A549 (cell line): ENCODE measurements around the gene RPS24. TPM values are rescaled to one million over a fixed set of nuclear protein-coding genes. Genes with fewer than 3 reads are reported as not detected.

ENCODE experiments used
- ATAC-seq, 2 experiments: fragments of 200-7000 bp in 1 of 2; fragments of >200 bp in 1 of 2; cut with Nextera tagmentation in 1 of 2; cut with Tn5 transposase in 1 of 2; 3 replicates each; pipeline versions ENCODE4 v1.8.0 to v1.9.1; 2018 to 2020; ENCODE audit warnings: mild to moderate bottlenecking in 1 of 2, moderate library complexity in 1 of 2
- CTCF ChIA-PET: fragments of 300-600 bp; sonication (Branson Sonifier 250); formaldehyde crosslinking; extraction: SDS; loops from one replicate; lab custom pipeline; 2021; ENCODE audit warnings: antibody characterized with exemption, inconsistent platforms; lab: Yijun Ruan, JAX
- POLR2A ChIA-PET: fragments of 350-600 bp; formaldehyde crosslinking; extraction: SDS; loops from one replicate; lab custom pipeline; 2021; ENCODE audit warnings: antibody characterized with exemption, inconsistent platforms; lab: Yijun Ruan, JAX
- DNase-seq, 2 experiments: peaks; one replicate each; pipeline versions ENCODE4 v3.0.0 to v3.0.0-alpha.2; 2011 to 2016; ENCODE audit warnings: low read depth in 1 of 2, low spot score in 1 of 2
- FAIRE-seq: peaks from 2 replicates; lab custom pipeline; 2011; peaks lifted over from hg19 to GRCh38; lab: Jason Lieb, UNC
- H3K27ac ChIP-seq, 2 experiments: fragments of >200 bp; sonication (Bioruptor Twin); formaldehyde crosslinking; 3 replicates each; pipeline ENCODE4 v1.5.1; 2016 to 2017
- H3K4me1 ChIP-seq: fragments of >200 bp; sonication (Bioruptor Twin); formaldehyde crosslinking; 3 replicates; pipeline ENCODE4 v1.6.1; 2016
- H3K4me2 ChIP-seq: fragments of >200 bp; sonication (Bioruptor Twin); formaldehyde crosslinking; 3 replicates; pipeline ENCODE4 v1.6.1; 2016
- H3K4me3 ChIP-seq: fragments of >200 bp; sonication (Bioruptor Twin); formaldehyde crosslinking; 3 replicates; pipeline ENCODE4 v1.5.1; 2016
- H3K9me3 ChIP-seq: fragments of >200 bp; sonication (Bioruptor Twin); formaldehyde crosslinking; 3 replicates; pipeline ENCODE4 v1.6.1; 2016
- BHLHE40 ChIP-seq: IDR thresholded peaks from 2 replicates; pipeline ENCODE4 v1.6.1; 2012; ENCODE audit warnings: low read depth, low read length, inconsistent platforms
- CHD2 ChIP-seq: fragments of 150-350 bp; IDR thresholded peaks from 2 replicates; pipeline ENCODE4 v1.6.1; 2014; ENCODE audit warnings: low read length; ENCODE audit not compliant: partially characterized antibody
- EHMT2 ChIP-seq: fragments of 200-600 bp; sonication (generic); IDR thresholded peaks from 2 replicates; pipeline ENCODE4 v1.6.1; 2016; ENCODE audit warnings: antibody characterized with exemption, low read depth, mild to moderate bottlenecking, moderate library complexity
- EP300 ChIP-seq, 2 experiments: fragments of >200 bp; sonication (Bioruptor Twin); formaldehyde crosslinking; IDR thresholded peaks; 2 replicates in 1 of 2; 3 replicates in 1 of 2; pipeline ENCODE4 v1.6.1; 2016 to 2017
- ESRRA ChIP-seq: fragments of 150-350 bp; IDR thresholded peaks from 2 replicates; pipeline ENCODE4 v1.6.1; 2014; ENCODE audit warnings: mild to moderate bottlenecking, low read length, borderline replicate concordance
- FOSB ChIP-seq: fragments of 250-450 bp; sonication (Bioruptor Pico); IDR thresholded peaks from 2 replicates; pipeline ENCODE4 v1.5.0; 2020; ENCODE audit warnings: mild to moderate bottlenecking, moderate library complexity
- GATA3 ChIP-seq: IDR thresholded peaks from 2 replicates; pipeline ENCODE4 v1.6.1; 2012; ENCODE audit warnings: borderline replicate concordance
- JUN ChIP-seq, 2 experiments: fragments of >200 bp; sonication (Bioruptor Twin); formaldehyde crosslinking; IDR thresholded peaks; 2 replicates in 1 of 2; 3 replicates in 1 of 2; pipeline ENCODE4 v1.6.1; 2016 to 2017
- KDM1A ChIP-seq: fragments of 200-600 bp; sonication (generic); IDR thresholded peaks from 2 replicates; pipeline ENCODE4 v1.6.1; 2016; ENCODE audit warnings: low read depth, mild to moderate bottlenecking
- KDM5A ChIP-seq: fragments of 200-600 bp; sonication (generic); IDR thresholded peaks from 2 replicates; pipeline ENCODE4 v1.6.1; 2016; ENCODE audit warnings: antibody characterized with exemption, mild to moderate bottlenecking
- MAZ ChIP-seq: fragments of 150-350 bp; IDR thresholded peaks from 2 replicates; pipeline ENCODE4 v1.6.1; 2014; ENCODE audit warnings: antibody characterized with exemption, low read depth, low read length, borderline replicate concordance
- PHF8 ChIP-seq: fragments of 200-600 bp; sonication (generic); IDR thresholded peaks from 2 replicates; pipeline ENCODE4 v1.6.1; 2016; ENCODE audit warnings: low read depth, mild to moderate bottlenecking, antibody characterized with exemption, moderate library complexity, borderline replicate concordance
- POLR2A ChIP-seq: IDR thresholded peaks from 2 replicates; pipeline ENCODE4 v1.6.1; 2012; ENCODE audit warnings: mild to moderate bottlenecking, low read length
- RAD21 ChIP-seq, 2 experiments: fragments of >200 bp in 1 of 2; sonication (Bioruptor Twin) in 1 of 2; formaldehyde crosslinking in 1 of 2; IDR thresholded peaks in 1 of 2; conservative IDR thresholded peaks in 1 of 2; 2 replicates in 1 of 2; 3 replicates in 1 of 2; pipeline ENCODE4 v1.6.1; 2012 to 2018; ENCODE audit warnings: inconsistent platforms in 1 of 2
- RARB ChIP-seq: fragments of 250-450 bp; sonication (Bioruptor Pico); IDR thresholded peaks from 2 replicates; pipeline ENCODE4 v1.8.0; 2021; ENCODE audit warnings: mild to moderate bottlenecking, moderate library complexity
- RCOR1 ChIP-seq: fragments of 150-350 bp; IDR thresholded peaks from 2 replicates; pipeline ENCODE4 v1.6.1; 2014; ENCODE audit warnings: antibody characterized with exemption, low read length, low read depth
- RFX5 ChIP-seq: fragments of 450-650 bp; IDR thresholded peaks from 2 replicates; pipeline ENCODE4 v1.7.1; 2014; ENCODE audit warnings: antibody characterized with exemption, mild to moderate bottlenecking, moderate library complexity
- SMC3 ChIP-seq: fragments of >200 bp; sonication (Bioruptor Twin); formaldehyde crosslinking; IDR thresholded peaks from 3 replicates; pipeline ENCODE4 v1.6.1; 2018; ENCODE audit warnings: inconsistent platforms
- TFCP2L1 ChIP-seq: fragments of 250-450 bp; sonication (Bioruptor Pico); IDR thresholded peaks from 2 replicates; pipeline ENCODE4 v1.5.0; 2021; ENCODE audit warnings: mild to moderate bottlenecking
- ZC3H11A ChIP-seq: fragments of 450-650 bp; IDR thresholded peaks from 2 replicates; pipeline ENCODE4 v1.6.1; 2014; ENCODE audit warnings: antibody characterized with exemption, mild to moderate bottlenecking
- ZFP36 ChIP-seq: fragments of 450-650 bp; IDR thresholded peaks from 2 replicates; pipeline ENCODE4 v1.6.1; 2014; ENCODE audit warnings: borderline replicate concordance; ENCODE audit not compliant: partially characterized antibody
- ZSCAN20 ChIP-seq: fragments of 250-450 bp; sonication (Bioruptor Pico); IDR thresholded peaks from 2 replicates; pipeline ENCODE4 v1.8.0; 2022; ENCODE audit warnings: mild to moderate bottlenecking, moderate library complexity
- WGBS: methylation state at CpG from one replicate; pipeline ENCODE4 v1.1.6; 2017; ENCODE audit errors: missing lambda C conversion rate; 5-methylcytosine and 5-hydroxymethylcytosine counted together
- polyA plus RNA-seq, 4 experiments: library from polyadenylated mRNA; depleted of rRNA in 3 of 4; stranded (reverse); fragments of >200 nt; fragmentation: RNase III in 1 of 4; extraction: RNeasy Plus Mini Kit Qiagen cat#74134 plus additional on column Dnase treatment in 1 of 4; gene quantifications; 2 replicates in 3 of 4; 3 replicates in 1 of 4; pipeline ENCODE4 v1.2.3, GENCODE V29; 2011 to 2017
- TF ChIP-seq, protein P1 (sequence below): fragments of >200 bp; sonication (Bioruptor Twin); formaldehyde crosslinking; IDR thresholded peaks from 2 replicates; pipeline ENCODE4 v1.6.1; 2016
- TF ChIP-seq, protein P2 (sequence below): fragments of 450-650 bp; IDR thresholded peaks from 2 replicates; pipeline ENCODE4 v1.6.1; 2014; ENCODE audit warnings: antibody characterized with exemption
- TF ChIP-seq, protein P3 (sequence below): fragments of 150-350 bp; IDR thresholded peaks from 2 replicates; pipeline ENCODE4 v1.6.1; 2014; ENCODE audit warnings: low read depth, mild to moderate bottlenecking, low read length
- TF ChIP-seq, protein P4 (sequence below): fragments of 250-450 bp; sonication (Bioruptor Pico); IDR thresholded peaks from 2 replicates; pipeline ENCODE4 v1.5.0; 2020; ENCODE audit warnings: low read depth, mild to moderate bottlenecking, moderate library complexity

The RPS24 gene
- polyA plus RNA-seq, 2 of the 4 experiments (the other 2 are of a cell fraction) = 4,263 to 5,509 TPM

DNA sequence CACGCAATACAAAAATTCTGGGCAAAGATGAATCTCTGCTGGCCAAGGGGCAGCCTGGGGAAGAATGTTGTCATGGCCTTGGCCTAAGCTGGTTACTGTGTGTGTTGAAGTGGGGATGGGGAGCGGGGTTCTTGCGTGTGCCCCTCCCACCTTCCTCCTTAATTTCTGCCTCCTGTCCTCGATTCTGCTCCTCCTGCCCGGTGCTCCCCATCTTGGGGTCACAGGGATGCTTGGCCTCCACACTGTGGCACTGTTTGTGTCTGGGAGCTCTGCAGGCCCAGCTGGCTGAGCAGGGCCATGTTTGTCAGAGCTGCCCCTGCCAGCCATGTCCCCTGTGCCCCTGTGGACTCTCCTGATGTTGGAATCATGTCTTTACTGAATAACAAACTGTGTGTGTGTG, 37.1 kb downstream of the RPS24 start:
- TF ChIP-seq, protein P1, sequence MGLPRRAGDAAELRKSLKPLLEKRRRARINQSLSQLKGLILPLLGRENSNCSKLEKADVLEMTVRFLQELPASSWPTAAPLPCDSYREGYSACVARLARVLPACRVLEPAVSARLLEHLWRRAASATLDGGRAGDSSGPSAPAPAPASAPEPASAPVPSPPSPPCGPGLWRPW = no peak
- no peak for TF ChIP-seq RAD21 (conservative IDR thresholded peaks at IDR 0.05 in 1 of 2, IDR thresholded peaks at IDR 0.05 in 1 of 2)
- no peak for TF ChIP-seq RFX5
- TF ChIP-seq TFCP2L1 = no peak
- TF ChIP-seq, protein P2, sequence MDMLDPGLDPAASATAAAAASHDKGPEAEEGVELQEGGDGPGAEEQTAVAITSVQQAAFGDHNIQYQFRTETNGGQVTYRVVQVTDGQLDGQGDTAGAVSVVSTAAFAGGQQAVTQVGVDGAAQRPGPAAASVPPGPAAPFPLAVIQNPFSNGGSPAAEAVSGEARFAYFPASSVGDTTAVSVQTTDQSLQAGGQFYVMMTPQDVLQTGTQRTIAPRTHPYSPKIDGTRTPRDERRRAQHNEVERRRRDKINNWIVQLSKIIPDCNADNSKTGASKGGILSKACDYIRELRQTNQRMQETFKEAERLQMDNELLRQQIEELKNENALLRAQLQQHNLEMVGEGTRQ = no peak
- TF ChIP-seq KDM5A = no peak
- no peak for TF ChIP-seq EP300 (IDR thresholded peaks at IDR 0.05)
- TF ChIP-seq SMC3 = no peak
- TF ChIP-seq ZFP36 = no peak
- no peak for TF ChIP-seq POLR2A
- TF ChIP-seq KDM1A = no peak
- TF ChIP-seq MAZ = no peak
- no peak for TF ChIP-seq CHD2
- no peak for TF ChIP-seq EHMT2
- TF ChIP-seq, protein P3, sequence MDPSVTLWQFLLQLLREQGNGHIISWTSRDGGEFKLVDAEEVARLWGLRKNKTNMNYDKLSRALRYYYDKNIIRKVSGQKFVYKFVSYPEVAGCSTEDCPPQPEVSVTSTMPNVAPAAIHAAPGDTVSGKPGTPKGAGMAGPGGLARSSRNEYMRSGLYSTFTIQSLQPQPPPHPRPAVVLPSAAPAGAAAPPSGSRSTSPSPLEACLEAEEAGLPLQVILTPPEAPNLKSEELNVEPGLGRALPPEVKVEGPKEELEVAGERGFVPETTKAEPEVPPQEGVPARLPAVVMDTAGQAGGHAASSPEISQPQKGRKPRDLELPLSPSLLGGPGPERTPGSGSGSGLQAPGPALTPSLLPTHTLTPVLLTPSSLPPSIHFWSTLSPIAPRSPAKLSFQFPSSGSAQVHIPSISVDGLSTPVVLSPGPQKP = no peak
- ATAC-seq (no peak), FAIRE-seq (no peak), DNase-seq (no peak)
- H3K9me3 ChIP-seq = no peaks in the 10 kb centered on the region
- WGBS = 78% methylated on average over 5 of the region's 5 CpGs
- no peak overlapping the region for H3K4me3 ChIP-seq
- H3K4me2 ChIP-seq = no peak overlapping the region
- CTCF ChIA-PET = interaction anchor here (2.0 kb wide), 1 partner anchor 23 kb away, joined by 7 read pairs; no protein-coding TSS in a partner anchor
- POLR2A ChIA-PET = no interaction called here
- H3K27ac ChIP-seq = no peak overlapping the region
- peaks cover 11% of the 10 kb centered on the region; the same call in 1 of the 3 replicates for H3K4me1 ChIP-seq

DNA sequence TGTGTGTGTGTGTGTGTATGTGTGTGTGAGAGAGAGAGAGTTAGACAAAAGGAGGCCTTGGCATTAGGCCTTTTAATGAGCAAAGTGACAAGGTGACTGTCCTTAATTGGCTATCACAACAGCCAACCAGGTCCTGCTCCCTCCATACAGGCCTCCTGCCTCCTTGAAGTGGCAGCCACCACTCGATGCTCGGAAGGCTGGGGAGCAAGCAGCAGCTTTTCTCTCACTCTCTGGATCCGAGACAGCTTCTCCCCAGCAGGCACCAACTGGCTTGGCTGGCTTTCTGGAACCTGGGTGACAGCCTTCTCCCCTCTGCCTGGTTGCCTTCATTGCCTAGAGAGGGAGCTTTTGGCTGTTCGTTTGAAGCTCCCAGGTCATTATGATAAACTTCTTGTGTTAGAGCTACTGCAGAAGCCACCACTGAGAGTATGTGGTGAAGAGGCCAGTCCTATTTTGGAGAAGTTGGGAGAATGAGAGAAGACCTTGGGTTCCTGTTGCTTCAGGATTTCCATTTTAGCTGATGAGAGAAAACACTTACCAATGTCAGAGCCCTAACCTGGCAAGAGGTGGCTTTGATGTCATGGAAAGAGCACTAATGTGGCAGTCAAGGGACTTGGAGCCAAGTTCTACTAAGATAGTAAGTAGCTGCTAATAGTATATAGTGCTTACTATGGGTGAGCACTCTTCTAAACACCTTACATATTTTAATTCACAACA, 37.6 kb downstream of the RPS24 start:
- ATAC-seq = no peak
- no peak for FAIRE-seq

More for the DNA sequence above, 37.6 kb downstream of the RPS24 start:
- no peak for DNase-seq
- TF ChIP-seq RARB (CRISPR knock-in tag) (no peak), GATA3 (no peak), ESRRA (no peak), PHF8 (no peak), BHLHE40 (no peak), ZSCAN20 (no peak), RAD21 (conservative IDR thresholded peaks at IDR 0.05 in 1 of 2, IDR thresholded peaks at IDR 0.05 in 1 of 2) (no peak), FOSB (CRISPR knock-in tag) (no peak), ZFP36 (no peak), EHMT2 (no peak), ZC3H11A (no peak), CHD2 (no peak), JUN (IDR thresholded peaks at IDR 0.05) (no peak), TFCP2L1 (no peak), RCOR1 (no peak), POLR2A (no peak)
- TF ChIP-seq, protein P4, sequence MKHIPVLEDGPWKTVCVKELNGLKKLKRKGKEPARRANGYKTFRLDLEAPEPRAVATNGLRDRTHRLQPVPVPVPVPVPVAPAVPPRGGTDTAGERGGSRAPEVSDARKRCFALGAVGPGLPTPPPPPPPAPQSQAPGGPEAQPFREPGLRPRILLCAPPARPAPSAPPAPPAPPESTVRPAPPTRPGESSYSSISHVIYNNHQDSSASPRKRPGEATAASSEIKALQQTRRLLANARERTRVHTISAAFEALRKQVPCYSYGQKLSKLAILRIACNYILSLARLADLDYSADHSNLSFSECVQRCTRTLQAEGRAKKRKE (CRISPR knock-in tag) = no peak
- ChIA-PET POLR2A (no interaction called here), CTCF (interaction anchor here (1.4 to 2.0 kb wide), 2 partner anchors 24 to 1125 kb away, joined by 3 to 7 read pairs; no protein-coding TSS in a partner anchor)
- 61% methylated on average over 4 of the region's 4 CpGs for WGBS
- no peak overlapping the region for H3K27ac ChIP-seq
- H3K4me3 ChIP-seq = no peak overlapping the region
- H3K4me2 ChIP-seq = no peak overlapping the region
- H3K4me1 ChIP-seq = peaks cover 5% of the 10 kb centered on the region; the same call in 1 of the 3 replicates
- no peaks in the 10 kb centered on the region for H3K9me3 ChIP-seq
